MCF 10A (cell line): Measurements from ENCODE around the gene ZBED1. TPM values are rescaled to one million over a fixed set of nuclear protein-coding genes. Genes with fewer than 3 reads are reported as not detected.
"Not testable (repeated sequence)": the region's sequence is repeated elsewhere in the genome, so short reads cannot be mapped to it uniquely, and the experiment has no call there.

Experiments used
- BruUV-seq: library from RNA; stranded (reverse); fragments of 400-500 nt; replicated peaks from 2 replicates; lab custom pipeline; 2021; lab: Mats Ljungman, UMichigan
- CTCF ChIA-PET: fragments of 300-600 bp; sonication (Branson Sonifier 250); formaldehyde crosslinking; extraction: SDS; loops from one replicate; lab custom pipeline; 2021; ENCODE audit warnings: antibody characterized with exemption, inconsistent platforms; lab: Yijun Ruan, JAX
- POLR2A ChIA-PET: fragments of 300-600, 350-650 bp; sonication (Branson Sonifier 250); formaldehyde crosslinking; extraction: SDS; loops from one replicate; lab custom pipeline; 2020; ENCODE audit warnings: antibody characterized with exemption, inconsistent platforms; lab: Yijun Ruan, JAX
- DNase-seq: peaks from one replicate; pipeline ENCODE4 v3.0.0-alpha.2; 2018; ENCODE audit not compliant: unreplicated experiment
- H3K27ac Mint-ChIP-seq: one replicate; pipeline ENCODE4 v1.8.0; 2022; ENCODE audit warnings: mild to moderate bottlenecking, low read depth, mixed read lengths; ENCODE audit not compliant: unreplicated experiment
- H3K27me3 Mint-ChIP-seq: one replicate; pipeline ENCODE4 v1.8.0; 2022; ENCODE audit warnings: mixed read lengths; ENCODE audit not compliant: insufficient read depth, unreplicated experiment
- H3K36me3 Mint-ChIP-seq: one replicate; pipeline ENCODE4 v1.8.0; 2022; ENCODE audit warnings: mild to moderate bottlenecking, moderate library complexity, mixed read lengths; ENCODE audit not compliant: insufficient read depth, unreplicated experiment
- H3K4me1 Mint-ChIP-seq: one replicate; pipeline ENCODE4 v1.8.0; 2022; ENCODE audit warnings: mixed read lengths; ENCODE audit not compliant: insufficient read depth, unreplicated experiment
- H3K4me3 Mint-ChIP-seq: one replicate; pipeline ENCODE4 v1.8.0; 2022; ENCODE audit warnings: mild to moderate bottlenecking, moderate library complexity, mixed read lengths; ENCODE audit not compliant: unreplicated experiment
- H3K9me3 Mint-ChIP-seq: one replicate; pipeline ENCODE4 v1.8.0; 2022; ENCODE audit warnings: mixed read lengths; ENCODE audit not compliant: unreplicated experiment
- CTCF ChIP-seq: fragments of 200-600 bp; IDR thresholded peaks from one replicate; pipeline ENCODE4 v1.8.0; 2022; ENCODE audit warnings: antibody characterized with exemption, mild to moderate bottlenecking; ENCODE audit not compliant: unreplicated experiment
- intact Hi-C: fragments of 100-400 bp; cut with micrococcal nuclease; formaldehyde crosslinking; loops from 2 replicates; pipeline ENCODE4 v1.14.1; 2022
- total RNA-seq: library from RNA; stranded (reverse); gene quantifications from 2 replicates; pipeline ENCODE4 v1.2.3, GENCODE V29; 2022

ZBED1 gene
- total RNA-seq, 1 experiment from 2014 or later, result 19.6 TPM

GRCh38 chrX:2461711-2462016 is 39.1 kb downstream of the ZBED1 start:
- no peaks in the 10 kb centered on the region for H3K36me3 Mint-ChIP-seq
- no peak overlapping the region for H3K4me3 Mint-ChIP-seq
- no peak for TF ChIP-seq CTCF
- H3K27me3 Mint-ChIP-seq, result no peaks in the 10 kb centered on the region
- ChIA-PET CTCF (no interaction called here), POLR2A (no interaction called here)
- intact Hi-C loops, result no loop called here
- H3K4me1 Mint-ChIP-seq, result no peaks in the 10 kb centered on the region
- no peak overlapping the region for H3K27ac Mint-ChIP-seq
- no peaks in the 10 kb centered on the region for H3K9me3 Mint-ChIP-seq
- DNase-seq, result no peak
- no TSS peak for BruUV-seq

- DNase-seq, H3K4me1 Mint-ChIP-seq, BruUV-seq, H3K4me3 Mint-ChIP-seq, H3K27me3 Mint-ChIP-seq, H3K9me3 Mint-ChIP-seq, CTCF ChIA-PET, POLR2A ChIA-PET, intact Hi-C loops, H3K36me3 Mint-ChIP-seq, H3K27ac Mint-ChIP-seq: not testable (repeated sequence)
Observed at GRCh38 chrX:2460821-2461710, 39.7 kb downstream of the ZBED1 start.

- H3K4me1 Mint-ChIP-seq, H3K4me3 Mint-ChIP-seq, H3K36me3 Mint-ChIP-seq, intact Hi-C loops, H3K27me3 Mint-ChIP-seq, POLR2A ChIA-PET, BruUV-seq, DNase-seq, CTCF ChIA-PET, H3K9me3 Mint-ChIP-seq: not testable (repeated sequence)
- H3K27ac Mint-ChIP-seq, result peak overlapping the region; percentile 49
Observed at GRCh38 chrX:2460048-2460447, 40.7 kb downstream of the ZBED1 start.

GRCh38 chrX:2458309-2458708 is 42.5 kb downstream of the ZBED1 start:
- Mint-ChIP-seq H3K36me3 (peaks cover 5% of the 10 kb centered on the region), H3K27me3 (no peaks in the 10 kb centered on the region), H3K9me3 (no peaks in the 10 kb centered on the region), H3K27ac (no peak overlapping the region), H3K4me3 (no peak overlapping the region), H3K4me1 (no peaks in the 10 kb centered on the region)
- DNase-seq, result no peak
- CTCF ChIA-PET, result no interaction called here
- TF ChIP-seq CTCF, result no peak
- no TSS peak for BruUV-seq
- intact Hi-C loops, result no loop called here
- POLR2A ChIA-PET, result no interaction called here

GRCh38 chrX:2457289-2458133 is 43.3 kb downstream of the ZBED1 start:
- no TSS peak for BruUV-seq
- H3K27me3 Mint-ChIP-seq, result no peaks in the 10 kb centered on the region
- no peaks in the 10 kb centered on the region for H3K9me3 Mint-ChIP-seq
- H3K27ac Mint-ChIP-seq, result no peak overlapping the region
- H3K36me3 Mint-ChIP-seq, result peaks cover 5% of the 10 kb centered on the region
- DNase-seq, result no peak
- ChIA-PET CTCF (no interaction called here), POLR2A (no interaction called here)
- no peaks in the 10 kb centered on the region for H3K4me1 Mint-ChIP-seq
- intact Hi-C loops, result no loop called here
- no peak overlapping the region for H3K4me3 Mint-ChIP-seq
- no peak for TF ChIP-seq CTCF

- CTCF ChIA-PET, H3K9me3 Mint-ChIP-seq, POLR2A ChIA-PET, H3K4me1 Mint-ChIP-seq, H3K27me3 Mint-ChIP-seq, H3K27ac Mint-ChIP-seq, intact Hi-C loops, DNase-seq, BruUV-seq, H3K4me3 Mint-ChIP-seq, H3K36me3 Mint-ChIP-seq: not testable (repeated sequence)
Observed at GRCh38 chrX:2456091-2456490, 44.7 kb downstream of the ZBED1 start.

- POLR2A ChIA-PET, result not testable (repeated sequence)
Observed at GRCh38 chrX:2454620-2455019, 46.2 kb downstream of the ZBED1 start.

More at GRCh38 chrX:2454620-2455019, 46.2 kb downstream of the ZBED1 start:
- H3K4me3 Mint-ChIP-seq, BruUV-seq, intact Hi-C loops, H3K4me1 Mint-ChIP-seq, H3K27me3 Mint-ChIP-seq, H3K36me3 Mint-ChIP-seq, DNase-seq, CTCF ChIA-PET, H3K9me3 Mint-ChIP-seq, H3K27ac Mint-ChIP-seq: not testable (repeated sequence)
